GM19240 (cell line): ENCODE data around the gene OLA1.
A peak's percentile ranks its signal among the peaks of the same experiment; 100 is the strongest.
"Not testable (repeated sequence)": the region's sequence is repeated elsewhere in the genome, so short reads cannot be mapped to it uniquely, and the experiment has no call there.

Experiments used
- DNase-seq: peaks from one replicate; pipeline ENCODE4 v3.0.0; 2011; ENCODE audit warnings: low spot score; ENCODE audit not compliant: insufficient read length

The OLA1 gene

GRCh38 chr2:174248187-174248997, at the start of gene OLA1:
TSS of gene OLA1 (minus strand) at chr2:174248532. CDS start at chr2:174246815, 1,717 bp downstream.
- peak; percentile 91 for DNase-seq

DNA sequence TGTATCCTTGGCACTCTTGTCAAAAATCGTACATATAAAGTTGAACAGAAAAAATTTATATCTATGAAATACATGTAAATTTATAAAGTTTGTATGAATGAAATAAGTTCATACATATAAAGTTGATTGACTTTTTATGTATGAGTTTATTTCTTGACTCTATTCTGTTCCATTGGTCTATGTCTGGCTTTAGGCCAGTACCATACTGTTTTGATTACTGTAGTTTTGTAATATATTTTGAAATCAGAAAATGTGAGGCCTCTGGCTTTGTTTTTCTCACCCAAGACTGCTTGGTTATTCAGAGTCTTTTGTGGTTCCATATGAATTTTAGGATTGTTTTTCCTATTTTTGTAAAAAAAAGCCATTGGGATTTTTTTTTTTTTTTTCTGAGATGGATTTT, 44.6 kb upstream of the OLA1 start:
- DNase-seq = no peak

DNA sequence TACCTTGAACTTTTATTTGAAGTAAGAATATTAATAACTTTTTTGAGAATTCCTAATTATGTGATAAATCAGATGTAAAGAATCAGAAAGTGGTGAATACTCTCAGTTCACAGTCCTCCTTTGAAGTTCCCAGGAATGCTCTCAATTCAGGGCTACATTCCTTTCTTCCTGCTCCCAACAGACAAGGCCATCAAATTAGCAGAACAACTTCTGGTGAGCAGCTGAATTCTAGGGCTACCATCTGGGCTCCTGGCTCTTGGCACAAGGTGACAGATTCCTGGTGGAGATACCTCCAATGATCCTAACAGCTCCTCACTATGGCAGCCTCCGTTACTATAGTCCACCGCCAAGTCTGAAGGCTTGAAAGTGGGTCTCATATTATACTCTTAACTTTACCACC, 37.8 kb upstream of the OLA1 start:
- no peak for DNase-seq

GRCh38 chr2:174282441-174282840, 34.1 kb upstream of the OLA1 start:
- no peak for DNase-seq

- no peak for DNase-seq
These were observed 33.4 kb upstream of the OLA1 start for GRCh38 chr2:174281736-174282135.

DNA sequence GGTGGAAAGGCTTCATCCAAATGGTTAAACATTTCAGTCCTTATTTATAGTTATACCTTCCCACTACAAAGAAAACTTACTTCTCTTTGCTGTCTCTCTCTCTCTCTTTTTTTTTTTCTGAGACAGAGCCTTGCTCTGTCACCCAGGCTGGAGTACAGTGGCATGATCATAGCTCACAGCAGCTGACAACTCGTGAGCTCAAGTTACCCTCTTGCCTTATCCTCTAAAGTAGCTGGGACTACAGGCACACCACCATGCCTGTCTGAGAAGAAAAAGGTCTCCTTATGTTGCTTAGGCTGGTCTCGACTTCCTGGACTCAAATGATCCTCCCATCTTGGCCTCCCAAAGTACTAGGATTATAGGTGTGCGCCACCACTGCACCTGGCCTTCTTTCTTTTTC, 32.3 kb upstream of the OLA1 start:
- no peak for DNase-seq

- DNase-seq = not testable (repeated sequence)
These were observed 21.9 kb upstream of the OLA1 start for GRCh38 chr2:174270263-174270662.

GRCh38 chr2:174266288-174266687, 18.0 kb upstream of the OLA1 start:
- DNase-seq = no peak

- no peak for DNase-seq
These were observed 15.7 kb upstream of the OLA1 start for GRCh38 chr2:174263997-174264396.

DNA sequence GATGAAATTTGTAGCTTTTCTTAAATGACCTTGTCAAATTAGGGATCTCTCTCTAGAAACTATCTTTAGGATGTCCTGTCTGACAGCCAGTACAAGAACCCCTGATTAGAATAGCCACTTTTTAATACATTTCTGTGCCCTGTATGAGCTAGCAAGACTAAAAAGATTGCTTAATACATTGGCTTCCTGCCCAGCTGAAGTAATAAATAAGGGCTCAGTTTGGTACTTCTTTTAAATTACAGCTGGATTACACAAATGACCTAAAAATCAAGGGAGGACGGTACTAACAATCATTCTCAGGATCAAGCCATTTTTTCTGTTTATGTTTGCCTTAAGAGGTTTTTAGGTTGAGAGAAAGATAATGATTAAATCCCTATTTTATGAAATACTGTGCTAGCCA, 11.6 kb upstream of the OLA1 start:
- no peak for DNase-seq

DNA sequence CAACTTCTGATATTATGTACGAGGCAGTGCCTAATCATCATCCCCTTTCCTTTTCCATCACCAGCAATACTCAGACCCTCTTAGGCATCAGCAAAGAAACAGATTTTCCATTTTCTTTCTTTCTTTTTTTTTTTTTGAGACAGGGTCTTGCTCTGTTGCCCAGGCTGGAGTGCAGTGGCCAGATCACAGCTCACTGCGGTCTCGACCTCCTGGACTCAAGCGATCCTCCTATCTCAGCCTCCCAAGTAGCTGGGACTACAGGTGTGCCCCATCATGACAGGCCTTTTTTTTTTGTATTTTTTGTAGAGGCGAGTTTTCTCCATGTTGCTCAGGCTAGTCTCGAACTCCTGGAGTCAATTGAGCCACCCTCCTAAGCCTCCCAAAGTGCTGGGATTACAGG, 5.9 kb upstream of the OLA1 start:
- DNase-seq = no peak

DNA sequence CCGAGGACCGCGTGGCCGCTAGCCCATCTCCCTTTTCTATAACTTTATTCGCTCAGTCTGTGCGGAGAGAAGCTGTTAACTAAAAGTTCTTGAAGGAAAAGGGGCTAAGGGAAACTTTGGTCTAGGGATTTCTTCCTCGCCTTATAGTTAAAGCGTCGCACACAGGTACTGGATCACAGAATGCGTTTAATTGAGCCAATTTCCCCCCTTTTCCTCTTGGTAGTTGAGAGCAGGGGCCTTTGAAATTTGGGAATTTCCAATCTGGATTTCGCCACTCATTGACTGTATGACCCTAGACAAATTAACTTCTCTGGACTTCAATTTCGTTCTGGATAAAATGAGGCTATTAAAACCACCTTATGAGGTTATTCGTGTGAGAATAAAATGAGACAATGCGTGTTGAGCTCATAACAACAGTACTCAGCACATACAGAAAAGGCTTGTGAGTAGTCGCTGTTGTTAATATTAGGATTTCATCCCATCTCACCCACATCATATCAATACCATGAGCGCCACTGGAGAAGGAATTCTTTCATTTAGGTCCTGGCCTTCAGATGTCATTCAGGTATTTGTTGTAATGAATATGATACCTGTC, 763 bp upstream of the OLA1 start:
- no peak for DNase-seq

DNA sequence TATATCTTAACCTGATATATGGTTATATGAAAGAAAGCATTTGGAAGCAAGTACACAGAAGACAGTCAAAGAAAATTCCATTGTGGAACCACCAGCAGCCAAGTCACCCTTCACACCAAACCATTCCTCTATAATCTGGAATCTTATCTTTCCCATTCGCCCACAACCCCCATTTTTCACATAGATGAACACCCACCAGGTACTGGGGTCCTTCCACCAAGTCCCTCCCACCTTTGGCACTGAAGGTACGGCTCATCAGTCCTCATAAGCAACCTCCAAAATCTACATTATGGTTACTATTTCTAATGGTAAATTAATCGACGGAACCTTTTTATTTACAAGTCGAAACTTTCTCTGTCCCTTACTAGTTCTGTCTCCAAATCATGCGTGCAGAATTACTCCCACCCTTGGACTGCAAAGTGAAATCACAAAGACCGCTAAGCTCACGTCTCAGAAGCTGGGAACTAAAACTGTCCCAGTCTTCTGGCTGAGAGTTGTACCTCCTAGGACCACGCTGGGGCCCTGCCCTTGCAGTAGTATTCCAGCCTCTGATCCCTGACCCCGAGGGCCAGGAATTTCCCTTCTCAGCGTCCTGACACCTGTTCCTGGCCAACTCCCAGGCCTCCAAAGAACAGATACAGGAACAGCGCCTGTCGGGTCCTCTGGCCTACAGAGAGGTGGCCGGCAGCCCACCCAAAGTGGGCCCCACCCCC, 702 bp downstream of the OLA1 start:
- DNase-seq = no peak

DNA sequence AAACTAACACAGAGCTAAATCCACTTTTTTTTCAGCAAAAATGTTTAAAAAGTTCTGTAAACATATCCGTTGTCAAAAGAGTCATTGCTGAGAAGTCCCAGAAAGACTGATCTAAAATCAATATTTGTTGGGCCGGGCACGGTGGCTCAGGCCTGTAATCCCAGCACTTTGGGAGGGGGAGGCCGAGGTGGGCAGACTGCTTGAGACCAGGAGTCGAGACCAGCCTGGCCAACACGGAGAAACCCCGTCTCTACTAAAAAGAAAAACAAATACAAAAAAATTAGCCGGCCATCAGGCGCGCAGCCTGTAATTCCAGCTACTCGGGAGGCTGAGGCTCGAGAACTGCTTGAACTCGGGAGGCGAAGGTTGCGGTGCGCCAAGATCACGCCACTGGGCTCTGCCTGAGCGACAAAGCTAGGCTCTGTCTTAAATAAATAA, 1.4 kb downstream of the OLA1 start:
- no peak for DNase-seq

DNA sequence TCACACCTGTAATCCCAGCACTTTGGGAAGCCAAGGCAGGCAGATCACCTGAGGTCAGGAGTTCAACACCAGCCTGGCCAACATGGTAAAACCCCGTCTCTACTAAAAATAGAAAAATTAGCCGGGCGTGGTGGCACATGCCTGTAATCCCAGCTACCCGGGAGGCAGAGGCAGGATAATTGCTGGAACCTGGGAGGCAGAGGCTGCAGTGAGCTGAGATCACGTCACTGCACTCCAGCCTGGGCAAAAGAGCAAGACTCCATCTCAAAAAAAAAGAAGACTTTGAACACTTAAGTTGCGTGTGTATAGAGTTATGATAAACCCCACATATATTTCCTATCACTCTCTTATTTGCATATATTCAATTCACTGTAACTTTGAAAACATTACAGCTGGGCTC, 2.7 kb downstream of the OLA1 start:
- DNase-seq = not testable (repeated sequence)

DNA sequence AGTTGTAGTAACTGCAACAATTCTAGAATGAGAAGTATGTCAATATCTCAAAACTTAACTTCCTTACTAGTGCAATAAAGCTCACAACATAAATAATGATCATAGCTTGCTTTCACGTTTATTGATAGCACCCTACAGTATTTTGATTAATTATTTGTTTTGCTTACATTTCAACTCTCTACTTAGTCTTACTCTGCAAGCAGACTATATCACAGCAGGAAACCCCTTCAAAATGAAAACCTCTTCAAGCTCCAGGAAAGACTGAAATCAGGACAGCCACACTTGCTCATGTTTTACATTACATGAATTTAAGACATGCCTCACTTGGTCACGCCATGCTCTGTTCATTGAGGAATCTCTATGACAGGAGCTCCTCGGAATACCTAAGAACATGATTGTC, 3.3 kb downstream of the OLA1 start:
- DNase-seq = no peak

DNA sequence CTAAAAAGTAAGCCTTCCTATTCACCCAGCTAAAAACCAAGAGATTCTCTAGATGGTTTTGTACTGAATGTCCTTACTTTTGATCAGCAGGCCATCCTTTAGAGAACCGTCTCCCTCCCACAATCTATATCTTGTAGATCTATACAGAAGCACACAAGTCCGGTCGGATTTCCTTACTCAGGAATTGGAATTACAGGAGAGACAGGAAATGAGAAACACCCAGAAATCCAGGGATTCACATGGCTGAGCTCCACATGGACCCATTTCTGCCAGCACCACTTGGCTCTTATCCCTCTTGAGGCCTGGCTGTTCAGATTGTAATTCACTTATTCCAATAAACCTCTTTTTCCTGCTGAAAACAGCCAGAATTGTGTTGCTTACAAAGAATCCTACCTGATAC, 4.5 kb downstream of the OLA1 start:
- no peak for DNase-seq

DNA sequence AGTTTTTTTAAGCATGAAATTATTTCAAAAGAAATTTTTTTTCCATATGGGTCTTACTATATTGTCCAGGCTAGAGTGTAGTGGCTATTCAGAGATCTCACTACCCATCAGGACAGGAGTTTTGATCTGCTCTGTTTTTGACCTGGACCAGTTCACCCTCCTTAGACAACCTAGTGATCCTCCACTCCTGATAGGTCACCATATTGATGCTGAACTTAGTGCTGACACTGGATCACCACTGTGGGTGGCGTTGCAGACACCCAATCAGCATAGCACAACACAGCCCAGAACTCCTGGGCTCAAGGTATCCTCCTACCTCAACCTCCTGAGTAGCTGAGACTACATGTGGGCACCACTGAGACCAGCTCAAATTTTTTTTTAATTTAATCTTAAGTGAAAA, 8.2 kb downstream of the OLA1 start:
- DNase-seq = no peak

DNA sequence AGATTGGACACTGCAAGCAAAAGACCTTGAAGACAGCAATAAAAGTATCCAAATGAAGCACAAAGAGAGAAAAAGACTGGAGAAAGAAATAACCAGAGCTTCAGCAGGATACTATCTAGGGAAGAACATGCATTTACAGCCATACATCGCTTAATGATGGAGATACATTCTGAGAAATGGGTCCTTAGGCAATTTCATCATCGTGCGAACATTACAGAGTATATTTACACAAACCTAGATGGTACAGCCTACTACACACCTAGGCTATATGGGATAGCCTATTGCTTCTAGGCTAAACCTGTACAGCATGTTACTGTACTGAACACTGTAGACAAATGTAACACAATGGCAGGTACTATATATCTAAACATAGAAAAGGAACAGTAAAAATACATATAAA, 11.9 kb downstream of the OLA1 start:
- no peak for DNase-seq

DNA sequence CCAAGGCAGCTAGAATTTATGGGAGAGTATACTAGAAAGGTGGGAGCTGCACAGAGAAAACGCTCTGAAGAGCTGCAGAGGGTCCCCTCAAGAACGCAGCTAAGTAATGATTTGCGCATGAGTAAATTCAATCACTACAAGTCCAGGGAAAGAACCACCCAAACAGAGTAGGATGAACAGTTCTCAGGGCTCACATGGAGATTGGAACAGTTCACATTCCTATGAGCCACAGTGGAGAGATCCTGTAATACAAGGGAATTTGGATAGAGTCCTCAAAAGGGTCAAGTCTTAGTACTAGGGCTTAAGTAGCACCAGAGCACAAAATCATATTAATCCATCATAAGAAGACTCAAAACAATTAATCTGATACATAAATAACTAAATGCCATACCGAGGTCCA, 12.7 kb downstream of the OLA1 start:
- DNase-seq = no peak

DNA sequence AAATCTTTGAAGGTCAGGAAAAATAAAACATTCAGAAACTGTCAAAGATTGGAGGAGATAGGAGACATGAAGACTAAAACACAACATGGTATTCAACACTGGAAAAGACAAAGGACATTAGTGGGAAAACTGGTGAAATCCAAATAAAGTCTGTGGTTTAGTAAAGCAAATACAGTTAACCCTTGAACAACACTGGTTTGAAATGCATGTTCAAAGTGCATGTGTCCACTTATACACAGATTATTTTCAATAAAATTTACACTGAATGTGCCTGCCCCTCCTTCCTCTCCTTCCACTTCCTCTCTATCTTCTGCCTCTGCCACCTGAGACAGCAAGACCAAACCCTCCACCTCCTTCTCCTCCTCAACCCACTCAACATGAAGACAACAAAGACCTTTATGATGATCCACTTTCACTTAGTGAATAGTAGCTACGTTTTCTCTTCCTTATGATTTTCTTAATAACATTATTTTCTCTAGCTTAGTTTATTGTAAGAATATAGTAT, 14.5 kb downstream of the OLA1 start:
- DNase-seq = no peak

- no peak for DNase-seq
These were observed 20.6 kb downstream of the OLA1 start for GRCh38 chr2:174227748-174228147.
